HFFc6 (cell line): ENCODE measurements around the gene ELOVL6. TPM values are rescaled to one million over a fixed set of nuclear protein-coding genes. Genes with fewer than 3 reads are reported as not detected.
"Not testable (repeated sequence)": the region's sequence is repeated elsewhere in the genome, so short reads cannot be mapped to it uniquely, and the experiment has no call there.

Source experiments
- DNase-seq: peaks from one replicate; pipeline ENCODE4 v3.0.0-alpha.2; 2018
- H3K27ac Mint-ChIP-seq: 2 replicates; pipeline ENCODE4 v1.8.0; 2020; ENCODE audit warnings: mild to moderate bottlenecking, mixed read lengths
- H3K27me3 Mint-ChIP-seq: 2 replicates; pipeline ENCODE4 v1.8.0; 2021; ENCODE audit warnings: mild to moderate bottlenecking, moderate library complexity, mixed read lengths; ENCODE audit not compliant: insufficient read depth
- H3K36me3 Mint-ChIP-seq: 2 replicates; pipeline ENCODE4 v1.8.0; 2021; ENCODE audit warnings: low read depth, mixed read lengths
- H3K4me1 Mint-ChIP-seq: 2 replicates; pipeline ENCODE4 v1.8.0; 2020; ENCODE audit warnings: low read depth, mixed read lengths
- H3K4me3 Mint-ChIP-seq: 2 replicates; pipeline ENCODE4 v1.8.0; 2020; ENCODE audit warnings: mild to moderate bottlenecking, moderate library complexity, mixed read lengths
- H3K9me3 Mint-ChIP-seq: 2 replicates; pipeline ENCODE4 v1.8.0; 2020; ENCODE audit warnings: mild to moderate bottlenecking, mixed read lengths
- CTCF ChIP-seq: fragments of 200-600 bp; sonication (generic); IDR thresholded peaks from 2 replicates; pipeline ENCODE4 v1.5.0; 2021; ENCODE audit warnings: antibody characterized with exemption, mild to moderate bottlenecking
- long read RNA-seq: library from polyadenylated mRNA; unstranded; transcript quantifications from one replicate; pipeline ENCODE4 v2.0.0, GENCODE V29; 2019
- total RNA-seq, 6 experiments: library from RNA; stranded (reverse); fragmentation: NEBNext Ultra II Directional; extraction: Animal tissue kit (Norgen Biotek cat#: 25700); gene quantifications; 2 replicates in 1 of 6; 3 replicates in 5 of 6; pipeline ENCODE4 v1.2.3, GENCODE V29; 2021

ELOVL6 gene
- 10 to 100 TPM; 21.0 to 26.2 (median 22.5) TPM for total RNA-seq
- long read RNA-seq, transcript ELOVL6-201 (4 exons, 3,090 nt) = major isoform, 5 of 23 reads
- long read RNA-seq, partial matches to known transcripts = 0 of 23 reads
- long read RNA-seq, other reads (novel, unspliced or antisense) = 18 of 23 reads

- peak within 1 kb of the TSS; percentile 84 for H3K27ac Mint-ChIP-seq
- peaks cover 24% of the 10 kb centered on the region for H3K4me1 Mint-ChIP-seq
- H3K9me3 Mint-ChIP-seq = no peaks in the 10 kb centered on the region
- DNase-seq = peak; percentile 62
- no peaks in the 10 kb centered on the region for H3K36me3 Mint-ChIP-seq
- H3K4me3 Mint-ChIP-seq = peak within 1 kb of the TSS; percentile 96
- H3K27me3 Mint-ChIP-seq = peaks cover 6% of the 10 kb centered on the region
- no peak for TF ChIP-seq CTCF
These were observed at the start of gene ELOVL6 for GRCh38 chr4:110198435-110199416. Gene ELOVL6, minus strand, starts transcription at chr4:110198615. Its CDS starts 280 bp downstream, at chr4:110198335.

- Mint-ChIP-seq H3K27ac (no peak overlapping the region), H3K4me3 (no peak overlapping the region), H3K9me3 (no peaks in the 10 kb centered on the region), H3K36me3 (no peaks in the 10 kb centered on the region), H3K4me1 (peaks cover 11% of the 10 kb centered on the region), H3K27me3 (peaks cover 10% of the 10 kb centered on the region)
- no peak for DNase-seq
- no peak for TF ChIP-seq CTCF
These were observed 49.7 kb upstream of the ELOVL6 start for GRCh38 chr4:110248100-110248499.

DNA sequence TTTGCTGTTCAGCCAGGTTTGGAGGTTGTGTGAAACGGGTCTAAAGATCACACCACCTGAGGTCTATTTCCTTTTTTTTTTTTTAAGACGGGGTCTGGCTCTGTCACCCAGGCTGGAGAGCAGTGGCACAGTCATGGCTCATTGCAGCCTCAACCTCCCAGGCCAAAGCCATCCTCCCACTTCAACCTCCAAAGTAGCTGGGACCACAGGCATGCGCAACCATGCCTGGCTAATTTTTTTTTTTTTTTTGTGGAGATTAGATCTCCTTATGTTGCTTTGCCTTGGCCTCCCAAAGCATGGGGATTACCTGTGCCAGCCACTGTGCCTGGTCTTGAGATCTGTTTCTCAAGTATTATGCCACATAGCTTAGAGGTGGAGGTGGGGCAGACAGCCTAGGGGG lies 49.2 kb upstream of the ELOVL6 start:
- H3K27me3 Mint-ChIP-seq = peaks cover 10% of the 10 kb centered on the region
- peaks cover 11% of the 10 kb centered on the region for H3K4me1 Mint-ChIP-seq
- TF ChIP-seq CTCF = no peak
- H3K36me3 Mint-ChIP-seq = no peaks in the 10 kb centered on the region
- H3K27ac Mint-ChIP-seq = no peak overlapping the region
- no peak for DNase-seq
- no peak overlapping the region for H3K4me3 Mint-ChIP-seq
- no peaks in the 10 kb centered on the region for H3K9me3 Mint-ChIP-seq

GRCh38 chr4:110245577-110245976 lies 47.2 kb upstream of the ELOVL6 start:
- peaks cover 11% of the 10 kb centered on the region for H3K4me1 Mint-ChIP-seq

GRCh38 chr4:110236324-110236723 lies 37.9 kb upstream of the ELOVL6 start:
- no peaks in the 10 kb centered on the region for H3K4me1 Mint-ChIP-seq
- H3K27me3 Mint-ChIP-seq = peaks cover 4% of the 10 kb centered on the region
- TF ChIP-seq CTCF = no peak
- peaks cover 4% of the 10 kb centered on the region; the same call in 1 of the 2 replicates for H3K9me3 Mint-ChIP-seq
- H3K27ac Mint-ChIP-seq = no peak overlapping the region
- no peaks in the 10 kb centered on the region for H3K36me3 Mint-ChIP-seq
- no peak for DNase-seq
- H3K4me3 Mint-ChIP-seq = no peak overlapping the region

More at GRCh38 chr4:110245577-110245976, 47.2 kb upstream of the ELOVL6 start:
- Mint-ChIP-seq H3K27ac (no peak overlapping the region), H3K9me3 (no peaks in the 10 kb centered on the region), H3K27me3 (peaks cover 10% of the 10 kb centered on the region), H3K4me3 (peak overlapping the region; percentile 63), H3K36me3 (no peaks in the 10 kb centered on the region)
- DNase-seq = peak; percentile 23
- no peak for TF ChIP-seq CTCF

- not testable (repeated sequence) for H3K27ac Mint-ChIP-seq, H3K9me3 Mint-ChIP-seq, H3K4me3 Mint-ChIP-seq, H3K36me3 Mint-ChIP-seq, H3K27me3 Mint-ChIP-seq, DNase-seq
- peaks cover 10% of the 10 kb centered on the region for H3K4me1 Mint-ChIP-seq
These were observed 35.2 kb upstream of the ELOVL6 start for GRCh38 chr4:110233581-110233980.
